ENCODE measurements around the gene PPP1CB.

PPP1CB gene

GRCh38 chr2:28833740-28834470 lies 82.3 kb downstream of the PPP1CB start:
- no peak overlapping the region for H3K4me3 ChIP-seq (ENCODE audit: low read depth, low read length)
- DNase-seq (ENCODE audit: low read depth): no peak

- H3K4me3 ChIP-seq (ENCODE audit: low read depth, low read length): no peak overlapping the region
- no peak for DNase-seq (ENCODE audit: low read depth)
Measured at GRCh38 chr2:28835781-28836180, 84.2 kb downstream of the PPP1CB start.

GRCh38 chr2:28838971-28839370 lies 87.3 kb downstream of the PPP1CB start:
- H3K4me3 ChIP-seq (ENCODE audit: low read depth, low read length): no peak overlapping the region

GRCh38 chr2:28842042-28842441 lies 90.4 kb downstream of the PPP1CB start:
- DNase-seq (ENCODE audit: low read depth): no peak
- H3K4me3 ChIP-seq (ENCODE audit: low read depth, low read length): no peak overlapping the region

More at GRCh38 chr2:28838971-28839370, 87.3 kb downstream of the PPP1CB start:
- DNase-seq (ENCODE audit: low read depth): no peak
